ENCODE measurements around the gene EED.

- no peak for TF ChIP-seq GATA2 (IDR thresholded peaks at IDR 0.05; ENCODE audit: low read depth, low read length)
- TF ChIP-seq GATA3 (IDR thresholded peaks at IDR 0.05; ENCODE audit: low read depth, low read length): no peak
Observed at GRCh38 chr11:86249307-86250098, 5.0 kb downstream of the EED start.

All from SH-SY5Y (cell line).